Endometrial microvascular endothelial cells (primary cell): Measurements from ENCODE around the gene SMIM41. TPM values are rescaled to one million over a fixed set of nuclear protein-coding genes. Genes with fewer than 3 reads are reported as not detected.

ENCODE experiments used
- in situ Hi-C: cut with HindIII; loops from 2 replicates; pipeline ENCODE4 v1.10.0; 2017; ENCODE audit warnings: low sequenced_read_pairs, low pct_unique_long_range_greater_than_20kb; ENCODE audit errors: inconsistent ontology term
- total RNA-seq: library from RNA; depleted of rRNA; stranded (reverse); fragments of >200 nt; gene quantifications from one replicate; pipeline ENCODE4 v1.2.3, GENCODE V29; 2015; ENCODE audit errors: inconsistent ontology term

Gene SMIM41
- total RNA-seq, 1 donor from 2014 or later, result not detected

DNA sequence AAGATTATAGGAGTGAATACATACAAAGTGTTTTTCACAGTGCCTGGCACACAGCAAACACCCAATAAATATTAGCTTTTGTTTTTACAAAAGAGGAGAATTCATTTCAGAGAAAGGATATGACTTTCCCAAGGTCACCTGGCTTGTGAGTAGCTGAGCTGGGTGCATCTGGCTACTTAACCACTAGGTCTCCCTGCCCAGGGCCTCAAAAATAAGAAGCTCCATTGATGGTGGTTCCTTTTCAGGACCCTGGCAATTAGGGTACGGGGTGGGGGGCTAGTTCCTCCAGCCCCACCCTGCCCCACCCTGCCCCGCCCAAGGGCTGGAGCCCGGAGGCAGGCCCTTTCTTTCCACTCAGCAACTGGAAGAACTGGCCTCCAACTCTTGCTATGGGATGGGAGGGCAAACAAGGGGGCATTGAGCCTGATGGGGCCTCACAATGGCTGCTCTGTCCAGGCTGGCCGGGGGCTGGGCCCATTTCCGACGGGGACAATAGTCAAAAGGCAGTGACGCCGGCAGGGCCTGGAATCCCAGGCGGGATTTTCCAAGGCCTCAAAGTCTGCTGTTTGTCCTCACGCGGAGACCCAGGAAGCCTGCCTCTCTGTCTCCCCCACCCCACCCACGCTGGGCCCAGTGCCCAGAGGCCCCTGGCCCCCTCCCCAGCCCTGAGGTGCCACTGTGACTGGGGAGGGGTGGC, 17.9 kb upstream of the SMIM41 start:
- in situ Hi-C loops, result no loop called here

DNA sequence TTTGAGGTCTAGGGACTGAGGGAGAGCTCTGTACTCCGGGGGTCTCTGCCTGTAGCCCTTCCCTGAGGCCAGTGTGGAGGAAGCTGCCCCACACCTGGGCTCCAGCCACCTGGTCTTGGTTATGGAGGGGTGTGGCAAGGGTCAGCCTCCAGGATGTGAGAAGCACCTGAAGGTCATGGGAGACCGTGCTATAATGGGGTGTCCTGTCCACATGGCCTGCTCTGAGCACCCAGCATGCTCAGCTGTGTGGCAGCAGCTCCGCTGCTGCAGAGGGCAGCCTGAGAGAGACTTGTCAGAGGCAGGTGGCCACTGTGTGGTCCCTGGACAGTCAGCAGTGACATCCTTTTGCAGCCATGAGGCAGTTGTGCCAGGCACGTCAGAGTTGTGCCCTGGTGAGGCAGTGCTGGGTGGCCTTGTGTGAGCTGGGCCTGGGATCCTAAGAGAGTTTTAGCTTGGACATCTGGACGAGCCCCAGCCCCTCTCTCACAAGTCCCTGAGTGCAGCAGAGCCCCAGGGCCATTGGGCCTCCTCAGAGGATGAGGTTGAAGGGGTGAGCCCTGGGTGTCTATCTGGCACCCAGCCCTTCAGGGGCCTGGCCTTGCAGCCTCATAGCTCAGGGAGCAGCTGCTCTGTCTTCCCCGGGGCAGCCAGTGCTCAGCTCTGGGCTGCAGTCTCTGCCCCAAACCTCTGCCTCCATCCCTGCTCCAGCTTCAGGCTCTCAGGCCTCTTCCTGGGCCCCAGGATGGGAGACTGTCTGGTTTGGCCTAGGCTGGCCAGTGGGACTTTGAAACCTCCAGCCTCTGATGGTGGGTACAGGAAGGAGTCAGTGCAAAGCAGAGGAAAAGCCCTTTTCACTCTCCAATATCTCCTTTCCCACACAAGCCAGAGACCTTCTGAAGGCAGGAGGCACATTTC, 17.1 kb upstream of the SMIM41 start:
- in situ Hi-C loops, result no loop called here

DNA sequence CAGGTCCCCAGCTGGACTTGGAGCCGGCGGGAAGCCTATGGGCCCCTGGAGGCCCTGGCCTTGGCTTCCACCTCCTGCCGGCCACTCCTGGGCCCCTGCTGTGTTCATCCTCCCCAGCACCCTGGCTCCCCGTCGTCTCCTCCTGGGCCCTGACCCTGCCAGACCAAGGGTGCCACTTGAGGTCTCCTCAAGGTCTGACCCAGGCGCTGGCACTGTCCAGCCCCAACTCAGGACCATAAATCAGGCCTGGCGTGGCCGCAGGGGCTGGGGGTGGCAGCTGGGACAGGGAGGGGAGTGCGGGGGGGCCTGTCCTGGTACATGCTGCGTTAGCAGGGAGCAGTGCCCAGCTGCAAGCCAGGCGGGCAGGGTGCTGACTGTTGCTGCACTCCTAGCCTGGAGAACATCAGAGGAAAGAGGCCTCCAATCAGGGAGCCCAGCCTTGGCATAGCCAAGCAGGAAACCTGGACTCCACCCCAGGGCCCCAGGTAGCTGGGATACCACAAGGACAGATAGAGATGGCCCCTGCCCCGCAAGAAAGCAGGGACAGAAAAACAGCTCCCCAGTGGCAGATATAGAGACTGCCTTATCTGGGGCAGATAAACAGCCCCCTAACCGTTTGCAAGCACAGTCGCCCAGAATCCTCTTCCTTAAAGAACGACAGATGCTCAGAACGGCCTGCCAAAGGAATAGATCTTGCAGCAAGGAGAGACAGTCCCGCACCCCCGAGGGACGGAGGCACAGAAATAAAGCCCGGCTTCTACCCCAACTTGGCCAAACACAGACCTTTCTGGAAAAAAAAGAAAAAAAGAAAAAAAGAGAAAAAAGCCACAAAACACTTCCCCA, 16.2 kb upstream of the SMIM41 start:
- in situ Hi-C loops, result no loop called here

DNA sequence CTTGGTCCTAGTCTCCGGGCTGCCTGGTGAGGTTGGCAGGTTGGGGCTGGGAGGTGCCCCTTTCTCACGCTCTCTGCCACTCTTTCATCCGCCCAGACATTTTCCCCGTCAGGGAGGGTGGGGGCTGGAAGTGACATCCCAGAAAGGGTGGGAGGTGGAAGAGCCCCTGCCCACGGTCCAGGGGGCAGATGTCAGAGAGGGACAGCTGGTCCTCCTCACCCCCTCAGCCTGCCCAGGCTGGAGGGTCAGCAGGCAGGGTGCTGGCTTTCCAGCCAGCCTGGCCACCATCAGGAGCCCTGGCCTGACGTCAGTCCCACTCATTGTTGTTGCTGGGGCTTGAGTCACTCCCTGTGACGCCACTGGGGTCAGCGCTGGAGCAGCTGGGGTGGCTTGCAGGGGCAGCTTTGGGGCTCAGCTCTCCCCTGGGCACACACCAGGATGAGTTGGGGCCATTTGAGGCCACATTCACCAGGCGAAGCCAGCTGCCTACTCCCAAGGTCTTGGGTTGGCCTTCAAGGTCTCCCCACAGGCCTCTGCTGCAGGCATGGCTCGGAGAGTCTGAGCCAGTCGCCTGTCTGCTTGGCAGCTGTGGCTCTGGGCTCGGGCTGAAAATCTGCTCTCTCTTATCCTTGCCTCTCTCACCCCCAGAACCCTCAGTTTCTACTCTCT, 15.4 kb upstream of the SMIM41 start:
- in situ Hi-C loops, result no loop called here

DNA sequence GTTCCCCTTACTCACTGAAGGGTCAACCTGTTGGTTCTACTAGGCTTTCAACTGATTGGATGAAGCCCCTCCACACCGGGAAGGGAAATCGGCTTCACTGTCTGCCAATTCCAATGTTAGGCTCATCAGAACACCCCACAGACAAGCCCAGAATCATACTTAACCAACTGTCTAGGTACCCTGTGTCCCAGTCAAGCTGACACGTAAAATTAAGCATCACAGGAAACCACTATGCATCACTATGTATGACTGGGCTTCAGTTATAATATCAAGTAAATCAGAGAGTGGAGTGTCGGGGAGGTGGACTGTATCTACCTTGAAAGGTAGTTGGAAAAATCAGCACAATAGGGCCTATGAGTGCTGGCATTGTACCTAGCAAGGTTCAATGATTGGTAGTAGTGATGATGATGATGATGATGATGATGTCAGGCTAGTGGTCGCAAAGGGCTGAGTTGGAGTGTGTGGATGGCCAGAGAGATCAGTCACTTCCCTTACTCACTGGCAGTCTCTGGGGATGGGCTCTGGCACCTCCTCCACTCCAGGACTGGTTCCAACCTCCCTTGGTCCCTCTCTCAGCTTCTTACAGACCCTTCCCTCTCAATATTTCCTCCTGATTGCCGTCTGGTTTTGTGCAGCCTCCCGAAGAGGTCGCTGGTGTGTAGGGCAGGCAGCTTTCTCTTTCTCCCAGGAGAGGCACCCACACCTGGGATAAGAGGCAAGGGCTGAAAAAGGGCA, 13.0 kb upstream of the SMIM41 start:
- in situ Hi-C loops, result no loop called here

DNA sequence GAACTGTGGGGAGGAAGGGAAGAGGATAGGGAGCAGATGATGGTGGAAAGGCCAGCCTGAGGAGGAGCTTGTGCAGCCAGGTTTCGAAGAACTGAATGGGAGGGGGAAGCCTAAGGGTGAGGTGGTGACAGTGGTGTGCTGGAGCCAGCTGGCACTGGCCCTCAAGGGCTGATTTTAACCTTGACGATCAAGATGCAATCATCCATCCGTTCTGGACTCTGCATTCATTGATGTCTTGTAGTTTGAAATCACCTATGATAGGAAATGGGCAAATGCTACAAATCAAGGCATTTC, 12.5 kb upstream of the SMIM41 start:
- in situ Hi-C loops, result no loop called here

DNA sequence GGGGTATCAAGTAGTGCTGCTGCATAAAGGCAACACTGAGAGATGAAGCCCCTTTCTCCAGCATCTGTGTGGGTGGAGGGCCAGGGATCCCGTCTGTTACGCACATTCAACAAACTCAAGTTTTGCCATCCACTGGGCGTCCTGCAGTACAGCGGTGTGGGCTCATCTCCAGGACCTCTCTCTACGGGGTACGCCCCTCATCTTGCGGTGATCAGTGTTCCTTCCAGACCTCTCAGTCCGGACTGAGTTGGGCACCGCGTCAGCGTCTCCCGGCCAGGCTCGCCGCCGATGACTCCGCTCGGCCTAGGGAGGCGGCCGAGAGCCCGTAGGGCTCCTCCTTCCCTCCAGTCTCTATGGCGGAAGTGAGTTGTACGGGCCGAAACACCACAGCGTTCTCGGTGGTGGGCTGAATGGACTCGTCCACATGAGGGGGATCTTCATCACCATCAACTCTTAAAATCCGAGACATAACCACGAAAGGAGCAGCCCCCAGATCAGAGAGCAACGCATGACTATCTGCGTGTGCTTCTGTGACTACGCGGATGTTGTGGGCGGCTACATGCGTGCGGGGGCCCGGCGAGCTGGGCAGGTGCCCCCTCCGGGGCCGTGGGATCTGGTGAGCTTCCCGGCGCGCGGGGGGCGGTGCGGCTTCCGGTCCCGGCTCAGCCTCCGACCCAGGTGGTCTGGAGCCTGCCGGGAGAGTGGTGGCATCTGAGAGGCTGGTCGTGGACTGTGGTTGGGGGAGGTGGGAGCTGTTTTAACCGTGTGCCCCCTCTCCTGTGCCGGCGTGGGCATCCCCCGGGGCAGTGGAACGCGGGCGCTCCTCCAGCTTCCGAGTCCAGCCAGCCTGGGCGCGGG, 9.9 kb upstream of the SMIM41 start, which contains the start of gene ATG101:
Gene ATG101 (plus strand): TSS at position 652 of the 858 bp plus-strand sequence. CDS start 3,673 bp downstream, outside the sequence.
- in situ Hi-C loops, result no loop called here

DNA sequence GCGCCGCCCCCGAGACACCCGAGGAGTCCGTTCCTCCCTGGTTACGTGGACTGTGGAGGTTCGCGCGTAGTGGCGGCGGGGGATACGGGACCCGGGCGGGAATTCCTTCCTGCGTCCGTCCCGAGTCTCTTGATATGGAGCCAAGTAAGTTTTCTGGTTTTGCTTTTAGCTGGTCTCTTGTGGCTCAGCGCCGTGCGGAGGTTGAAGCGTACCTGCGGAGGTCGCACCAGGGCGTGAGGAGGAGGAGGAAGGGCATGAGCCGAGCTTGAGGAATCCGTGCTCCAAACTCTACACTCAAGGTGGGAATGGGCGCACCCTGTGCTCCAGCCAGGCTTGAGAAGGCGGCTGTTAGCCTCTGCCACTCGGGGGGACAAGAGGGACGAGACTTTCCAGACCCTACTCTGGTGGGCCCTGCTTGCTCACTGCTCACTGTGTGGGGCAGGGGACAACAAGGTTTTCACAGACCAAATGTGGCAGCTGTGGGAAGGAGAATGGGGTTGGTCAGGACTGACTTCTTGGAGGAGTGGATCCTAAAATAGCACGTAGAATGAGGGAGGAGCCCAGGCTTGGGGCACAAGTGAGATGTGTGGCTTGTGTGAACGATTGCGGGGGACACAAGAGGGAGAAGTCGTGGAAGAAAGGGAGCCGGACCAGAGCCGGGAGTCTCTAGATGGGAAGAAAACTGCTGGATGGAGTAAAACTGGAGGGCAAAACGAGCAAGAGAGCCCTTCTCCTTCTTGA, 9.1 kb upstream of the SMIM41 start:
- in situ Hi-C loops, result no loop called here

DNA sequence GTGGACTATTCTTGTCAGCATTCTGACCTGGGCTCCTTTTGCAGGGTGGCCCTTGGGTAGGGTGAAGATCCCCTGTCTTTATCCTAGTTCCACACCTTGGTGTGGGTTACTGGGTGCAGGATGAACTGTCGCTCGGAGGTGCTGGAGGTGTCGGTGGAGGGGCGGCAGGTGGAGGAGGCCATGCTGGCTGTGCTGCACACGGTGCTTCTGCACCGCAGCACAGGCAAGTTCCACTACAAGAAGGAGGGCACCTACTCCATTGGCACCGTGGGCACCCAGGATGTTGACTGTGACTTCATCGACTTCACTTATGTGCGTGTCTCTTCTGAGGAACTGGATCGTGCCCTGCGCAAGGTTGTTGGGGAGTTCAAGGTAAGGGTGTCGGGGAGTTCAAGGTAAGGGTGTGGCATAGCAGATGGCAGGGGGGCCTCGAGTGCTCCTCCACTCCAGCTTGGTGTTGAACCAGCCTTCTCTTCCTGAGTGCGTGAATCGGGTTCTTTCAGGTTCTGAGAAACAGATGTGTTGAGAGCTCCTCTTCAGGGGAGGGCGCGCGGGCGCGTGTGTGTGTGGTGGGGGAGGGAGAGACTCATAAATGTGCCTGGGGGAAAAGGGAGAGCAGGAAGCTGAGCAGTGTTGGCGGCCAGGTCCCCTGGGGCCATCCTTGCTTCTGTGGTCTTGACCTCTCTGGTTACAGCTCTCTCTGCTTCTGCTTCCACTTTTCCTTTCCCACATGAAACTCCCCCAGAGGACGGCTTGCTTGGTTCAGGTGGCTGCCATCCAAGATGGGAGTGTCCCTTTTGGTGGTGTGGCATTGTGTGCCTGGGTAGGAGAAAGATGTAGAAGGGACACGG, 5.7 kb upstream of the SMIM41 start:
- in situ Hi-C loops, result no loop called here

DNA sequence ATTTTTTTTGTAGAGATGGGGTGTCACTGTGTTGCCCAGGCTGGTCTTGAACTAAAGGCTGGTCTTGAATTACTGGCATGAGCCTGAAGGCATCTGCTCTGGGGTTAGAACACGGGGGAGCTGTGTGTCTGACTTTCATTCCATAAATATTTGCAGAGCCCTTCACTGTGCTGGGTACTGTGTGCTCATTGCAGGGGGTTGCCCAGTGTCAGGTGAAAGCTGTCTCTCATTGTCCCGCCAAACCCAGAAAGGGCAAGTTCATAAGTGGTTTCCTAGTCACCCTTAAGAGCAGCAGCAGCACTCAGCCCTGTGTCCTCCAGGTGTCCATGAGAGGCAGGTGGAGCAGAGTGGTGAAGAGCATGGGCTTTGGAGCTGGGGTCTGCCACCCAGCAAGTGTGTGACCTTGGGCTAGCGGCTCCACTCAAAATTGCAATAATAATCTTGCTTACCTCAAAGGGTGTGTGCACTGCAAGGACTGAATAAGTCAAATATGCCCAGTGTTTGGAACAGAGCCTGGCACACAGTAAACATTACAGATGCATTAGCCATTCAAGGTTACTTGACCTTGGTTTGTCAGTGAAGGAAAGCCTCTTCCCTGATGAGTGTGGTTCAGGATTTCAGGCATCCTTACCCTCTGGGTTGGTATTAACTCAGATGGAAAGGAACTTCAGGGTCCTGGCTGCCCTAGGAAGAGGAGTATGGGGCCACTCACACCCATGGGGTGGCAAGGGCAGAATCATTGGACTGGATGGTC, 4.4 kb upstream of the SMIM41 start:
- in situ Hi-C loops, result no loop called here

DNA sequence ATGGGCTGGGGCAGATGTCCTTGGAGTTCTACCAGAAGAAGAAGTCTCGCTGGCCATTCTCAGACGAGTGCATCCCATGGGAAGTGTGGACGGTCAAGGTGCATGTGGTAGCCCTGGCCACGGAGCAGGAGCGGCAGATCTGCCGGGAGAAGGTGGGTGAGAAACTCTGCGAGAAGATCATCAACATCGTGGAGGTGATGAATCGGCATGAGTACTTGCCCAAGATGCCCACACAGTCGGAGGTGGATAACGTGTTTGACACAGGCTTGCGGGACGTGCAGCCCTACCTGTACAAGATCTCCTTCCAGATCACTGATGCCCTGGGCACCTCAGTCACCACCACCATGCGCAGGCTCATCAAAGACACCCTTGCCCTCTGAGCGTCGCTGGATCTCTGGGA, 2.7 kb upstream of the SMIM41 start:
- in situ Hi-C loops, result no loop called here

DNA sequence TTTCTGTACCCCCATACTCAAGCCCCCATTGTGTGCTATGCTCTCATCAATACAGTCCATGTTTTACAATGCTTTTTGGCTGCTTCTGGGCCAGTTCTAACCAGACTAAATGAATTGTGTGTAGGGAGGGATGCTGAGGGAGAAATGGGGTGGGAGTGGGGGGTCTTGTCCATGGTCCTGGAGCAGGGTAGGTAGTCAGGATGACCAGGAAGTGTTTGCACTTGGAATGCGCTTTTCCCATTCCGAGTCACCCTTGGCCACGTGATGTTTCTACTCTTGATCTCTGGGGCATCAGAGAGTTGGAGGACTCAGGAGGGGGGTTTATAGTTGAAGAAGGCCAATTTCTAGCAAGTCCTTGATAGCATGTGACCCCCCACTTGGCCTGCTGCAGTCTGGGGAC, 1.2 kb upstream of the SMIM41 start:
- in situ Hi-C loops, result no loop called here

DNA sequence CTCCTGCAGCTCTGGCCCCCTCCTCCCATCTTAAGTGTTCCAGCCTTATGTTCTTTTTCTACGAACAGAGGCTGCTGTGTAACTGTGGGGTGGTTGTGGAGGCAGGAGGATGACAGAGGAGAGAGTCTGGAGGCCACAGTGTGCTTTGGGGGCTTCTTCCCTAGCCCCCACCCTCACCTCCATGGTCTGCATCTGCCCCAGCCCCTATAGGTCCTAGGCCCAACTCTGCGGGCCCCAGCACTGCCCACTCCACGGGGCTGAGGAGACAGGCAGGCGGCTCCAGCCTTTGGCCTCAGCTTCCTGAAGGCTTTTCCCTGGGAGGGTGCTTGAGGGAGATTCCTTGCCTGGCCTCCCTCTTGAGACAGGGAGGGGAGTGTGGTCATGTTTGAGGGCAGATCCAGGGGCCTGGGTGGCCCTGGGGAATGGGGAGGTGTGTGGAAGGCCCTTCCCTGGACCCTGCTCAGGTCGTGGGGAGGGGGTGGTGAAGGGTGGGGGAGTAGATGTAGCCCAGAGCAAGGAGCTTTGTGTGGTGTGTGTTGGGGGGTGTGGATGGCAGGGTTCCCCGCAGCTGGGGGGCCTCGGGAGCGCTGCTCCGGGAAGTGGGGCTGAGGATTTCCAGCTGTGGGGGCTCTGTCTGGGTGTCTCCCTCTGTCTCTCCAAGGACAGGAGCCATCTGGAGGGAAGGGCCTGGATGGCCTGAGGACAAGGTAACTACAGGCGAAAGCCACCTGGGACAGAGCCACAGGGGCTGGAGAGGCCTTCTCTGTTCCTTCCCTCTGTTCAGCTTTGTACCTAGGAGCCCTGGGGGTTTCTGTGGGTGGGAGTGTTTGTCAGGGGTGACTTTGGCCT, 1.1 kb downstream of the SMIM41 start:
- in situ Hi-C loops, result no loop called here

DNA sequence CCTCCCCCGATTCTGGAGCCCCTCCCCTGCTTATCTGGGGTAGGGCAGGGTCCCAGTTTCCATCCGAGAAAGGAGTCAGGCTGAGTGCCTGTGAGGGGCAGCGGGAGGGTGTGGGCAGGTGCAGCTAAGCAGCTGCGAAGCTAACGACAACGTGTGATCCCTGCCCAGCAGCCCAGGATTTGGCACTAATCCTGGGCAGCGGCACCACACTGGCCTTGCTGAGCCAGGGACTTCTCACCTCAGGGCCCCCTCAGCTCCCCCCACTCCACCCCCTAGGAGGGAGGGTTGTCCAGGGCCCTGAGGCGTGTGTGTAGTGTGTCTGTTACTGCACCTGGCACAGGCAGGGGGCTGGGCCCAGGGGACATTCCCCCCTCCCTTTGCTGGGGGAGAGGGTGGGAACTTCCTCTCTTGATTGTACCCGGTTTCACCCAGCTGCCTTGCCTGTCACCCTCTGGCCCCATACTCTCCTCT, 1.8 kb downstream of the SMIM41 start:
- in situ Hi-C loops, result no loop called here
